Heart right ventricle (tissue), 16 donors: ENCODE measurements around the gene CYP46A1. TPM values are rescaled to one million over a fixed set of nuclear protein-coding genes. Genes with fewer than 3 reads are reported as not detected.

Source experiments
- ATAC-seq, 8 donors: fragments of 200-7000 bp; cut with Tn5 transposase; one replicate each; pipeline ENCODE4 v1.9.1; 2020; ENCODE audit warnings: mild to moderate bottlenecking in 8 of 8, moderate library complexity in 8 of 8, moderate number of reproducible peaks in 1 of 8
- DNase-seq, 2 donors: peaks; one replicate each; pipeline ENCODE4 v3.0.0-alpha.2; 2020
- H3K27ac ChIP-seq, 10 donors: fragments of 200-600 bp; sonication (generic) in 2 of 10; one replicate each; pipeline versions ENCODE4 v1.5.0 to v1.8.0; 2020 to 2022; ENCODE audit warnings: mild to moderate bottlenecking in 3 of 10
- H3K27me3 ChIP-seq, 7 donors: fragments of 200-600 bp; one replicate each; pipeline ENCODE4 v1.8.0; 2021 to 2022; ENCODE audit warnings: mild to moderate bottlenecking in 2 of 7
- H3K36me3 ChIP-seq, 9 donors: fragments of 200-600 bp; sonication (generic) in 1 of 9; one replicate each; pipeline versions ENCODE4 v1.5.0 to v1.8.0; 2020 to 2022; ENCODE audit warnings: mild to moderate bottlenecking in 2 of 9
- H3K4me1 ChIP-seq, 9 donors: fragments of 200-600 bp; sonication (generic) in 1 of 9; one replicate each; pipeline versions ENCODE4 v1.5.0 to v1.8.0; 2020 to 2022; ENCODE audit warnings: mild to moderate bottlenecking in 4 of 9
- H3K4me3 ChIP-seq, 10 donors: fragments of 200-600 bp; sonication (generic) in 2 of 10; one replicate each; pipeline versions ENCODE4 v1.5.0 to v1.8.0; 2020 to 2022; ENCODE audit warnings: mild to moderate bottlenecking in 7 of 10, moderate library complexity in 2 of 10
- H3K9me3 ChIP-seq, 11 donors: fragments of 200-600 bp in 10 of 11; sonication (generic) in 2 of 11; one replicate each; pipeline versions ENCODE4 v1.5.0 to v1.8.0; 2013 to 2022; ENCODE audit warnings: mild to moderate bottlenecking in 2 of 11, control low read depth in 1 of 11, moderate library complexity in 1 of 11
- CTCF ChIP-seq, 9 donors: fragments of 200-600 bp; sonication (generic) in 2 of 9; IDR thresholded peaks; one replicate each; pipeline versions ENCODE4 v1.5.0 to v1.8.0; 2021 to 2022; ENCODE audit warnings: antibody characterized with exemption in 9 of 9, mild to moderate bottlenecking in 5 of 9, moderate library complexity in 1 of 9
- WGBS, 2 donors: extraction: QIAGEN DNeasy Blood & Tissue Kit; methylation state at CpG; one replicate each; pipeline ENCODE4 v1.1.7; 2013; ENCODE audit warnings: inconsistent platforms in 1 of 2; 5-methylcytosine and 5-hydroxymethylcytosine counted together
- intact Hi-C, 10 donors: fragments of 100-400 bp; cut with DNase I; formaldehyde crosslinking; loops; one replicate each; pipeline versions ENCODE4 v1.11.1 to v1.14.2; 2022
- polyA plus RNA-seq, 2 donors: library from polyadenylated mRNA; stranded (reverse); fragments of 200-250 nt; gene quantifications; one replicate each; pipeline ENCODE4 v1.2.3, GENCODE V29; 2013
- total RNA-seq, 10 donors: library from RNA; stranded (reverse); fragmentation: NEBNext Ultra II Directional in 3 of 10; extraction: Animal tissue kit (Norgen Biotek cat#: 25700) in 3 of 10; gene quantifications; one replicate each; pipeline versions ENCODE4 v1.2.1 to v1.2.4, GENCODE V29; 2021 to 2023
- donor health status: Arrhythmogenic right ventricular cardiomyopathy.
- donor health status: ischemic (EF 13 %, LVEDD 7.1; RV severe dilation, severe dysfunction).
- donor health status: healthy with polysubstance abuse.
- donor health status: DM: no; HTN: yes; CAD: no.
- donor health status: DM: no; HTN: no; CAD: no.
- donor health status: ischemic (EF 25% LVEDD 6.9; RV normal size, moderate dysfunction).
- donor health status: ischemic (EF 25% LVEDD 5.7; RV mildly dilated, moderate dysfunction).
- donor health status: healthy.
- donor health status: DM: yes; HTN: yes; CAD: no.
- donor health status: Ischemic cardiomyopathy.
- donor health status: ischemic (EF 35%, LVEDD 5.7; RV mildly dilated, moderate dysfunction).
- donor health status: nonischemic (EF 11% LVEDD 7.7; RV severe dilation, severe dysfunction).
- donor health status: DM: yes; HTN: yes; CAD: no.
- donor health status: PGD.
- donor health status: ischemic (EF 29% LVEDD 5.4; RV normal size, mild dysfunction).
- donor health status: nonischemic (EF 23%, LVEDD 6.1; RV moderate dilation, normal function).

The CYP46A1 gene
- total and polyA plus RNA-seq, 12 donors = 1.5 to 6.1 (median 3.5) TPM

- no peak overlapping the region for H3K27ac ChIP-seq
- intact Hi-C loops = no loop called here
- peaks cover 0 to 9% (median 6%) of the 10 kb centered on the region in 11 donors for H3K9me3 ChIP-seq
- H3K36me3 ChIP-seq = no peaks in the 10 kb centered on the region
- H3K4me1 ChIP-seq = peaks cover 0 to 26% (median 12%) of the 10 kb centered on the region in 9 donors
- H3K27me3 ChIP-seq = no peaks in the 10 kb centered on the region
- 86 to 93% methylated on average over 26 of the region's 26 CpGs for WGBS, 2 donors
- no peak for TF ChIP-seq CTCF (IDR thresholded peaks at IDR 0.05)
- DNase-seq = no peak
- H3K4me3 ChIP-seq = no peak overlapping the region
- peak in 1 of 8 donors; percentile 29 for ATAC-seq
Observed at GRCh38 chr14:99773521-99774497, 89.7 kb downstream of the CYP46A1 start.

- Histone ChIP-seq H3K27me3 (no peaks in the 10 kb centered on the region), H3K9me3 (peaks cover 0 to 17% (median 8%) of the 10 kb centered on the region in 11 donors), H3K4me1 (peaks cover 0 to 26% (median 12%) of the 10 kb centered on the region in 9 donors), H3K4me3 (no peak overlapping the region), H3K36me3 (no peaks in the 10 kb centered on the region), H3K27ac (peak overlapping the region in 1 of 10 donors; percentile 21)
- WGBS, 2 donors = 53 to 60% methylated on average over 6 of the region's 6 CpGs
- DNase-seq = peak; percentile 45
- intact Hi-C loops = no loop called here
- TF ChIP-seq CTCF (IDR thresholded peaks at IDR 0.05) = no peak
- peak in 3 of 8 donors; percentile 17 to 35 (median 24) for ATAC-seq
Observed at GRCh38 chr14:99774556-99775307, 90.6 kb downstream of the CYP46A1 start.

GRCh38 chr14:99775351-99775750, 91.3 kb downstream of the CYP46A1 start:
- H3K27ac ChIP-seq = no peak overlapping the region
- intact Hi-C loops = no loop called here
- H3K4me3 ChIP-seq = no peak overlapping the region
- peaks cover 0 to 22% (median 8%) of the 10 kb centered on the region in 11 donors for H3K9me3 ChIP-seq
- H3K36me3 ChIP-seq = no peaks in the 10 kb centered on the region
- no peaks in the 10 kb centered on the region for H3K27me3 ChIP-seq
- ATAC-seq = no peak
- H3K4me1 ChIP-seq = peaks cover 0 to 26% (median 12%) of the 10 kb centered on the region in 9 donors
- TF ChIP-seq CTCF (IDR thresholded peaks at IDR 0.05) = no peak
- DNase-seq = no peak
- WGBS, 2 donors = 88 to 94% methylated on average over 9 of the region's 9 CpGs

Other genes starting within 250 kb of the CYP46A1 start
- 100 to 1,000 TPM in 8 of 10 donors, 10 to 100 TPM in 2; 89.6 to 129 (median 107) TPM for gene SETD3, start 203.4 kb upstream of the CYP46A1 start, total RNA-seq
- 10 to 100 TPM; 35.0 to 59.9 TPM for gene SETD3, start 203.4 kb upstream of the CYP46A1 start, polyA plus RNA-seq
- gene CCNK, start 202.9 kb upstream of the CYP46A1 start, total RNA-seq = 10 to 100 TPM; 28.0 to 41.0 (median 31.9) TPM
- 10 to 100 TPM; 10.9 to 11.4 TPM for gene CCNK, start 202.9 kb upstream of the CYP46A1 start, polyA plus RNA-seq
- 10 to 100 TPM; 28.7 to 50.2 (median 32.1) TPM for gene CCDC85C, start 80.1 kb upstream of the CYP46A1 start, total RNA-seq
- 10 to 100 TPM in 1 of 2 donors, 1 to 10 TPM in 1; 9.0 to 23.8 TPM for gene CCDC85C, start 80.1 kb upstream of the CYP46A1 start, polyA plus RNA-seq
- gene HHIPL1, start 39.2 kb upstream of the CYP46A1 start, total RNA-seq = 1 to 10 TPM in 6 of 10 donors, under 1 TPM in 4; 0.81 to 2.2 (median 1.4) TPM
- under 1 TPM; 0.55 to 0.59 TPM for gene HHIPL1, start 39.2 kb upstream of the CYP46A1 start, polyA plus RNA-seq
- gene EML1, start 109.1 kb downstream of the CYP46A1 start, total RNA-seq = 10 to 100 TPM; 28.6 to 49.2 (median 36.3) TPM
- 10 to 100 TPM in 1 of 2 donors, 1 to 10 TPM in 1; 9.1 to 11.0 TPM for gene EML1, start 109.1 kb downstream of the CYP46A1 start, polyA plus RNA-seq